ENCODE results near the gene TMEM255A.
"Not testable (repeated sequence)": the region's sequence is repeated elsewhere in the genome, so short reads cannot be mapped to it uniquely, and the experiment has no call there.

TMEM255A gene

GRCh38 chrX:120310861-120311726, at the start of gene TMEM255A:
Gene TMEM255A, minus strand, starts transcription at chrX:120311461. Its CDS starts 152 bp downstream, at chrX:120311309.
- no peak for DNase-seq

- DNase-seq: peak; percentile 33
Observed at GRCh38 chrX:120358737-120359456, 47.6 kb upstream of the TMEM255A start.

GRCh38 chrX:120357186-120357585, 45.9 kb upstream of the TMEM255A start:
- DNase-seq: no peak

- DNase-seq: no peak
Observed at GRCh38 chrX:120356084-120356483, 44.8 kb upstream of the TMEM255A start.

- no peak for DNase-seq
Observed at GRCh38 chrX:120350450-120351138, 39.3 kb upstream of the TMEM255A start.

- not testable (repeated sequence) for DNase-seq
Observed at GRCh38 chrX:120344566-120344965, 33.3 kb upstream of the TMEM255A start.

GRCh38 chrX:120336899-120337298, 25.6 kb upstream of the TMEM255A start:
- DNase-seq: no peak

GRCh38 chrX:120335289-120335688, 24.0 kb upstream of the TMEM255A start:
- DNase-seq: no peak

GRCh38 chrX:120334603-120335002, 23.3 kb upstream of the TMEM255A start:
- no peak for DNase-seq

GRCh38 chrX:120334151-120334550, 22.9 kb upstream of the TMEM255A start:
- no peak for DNase-seq

GRCh38 chrX:120332394-120332793, 21.1 kb upstream of the TMEM255A start:
- DNase-seq: no peak

GRCh38 chrX:120331116-120331515, 19.9 kb upstream of the TMEM255A start:
- no peak for DNase-seq

- DNase-seq: no peak
Observed at GRCh38 chrX:120321520-120322281, 10.4 kb upstream of the TMEM255A start.

GRCh38 chrX:120318411-120318810, 7.2 kb upstream of the TMEM255A start:
- no peak for DNase-seq

GRCh38 chrX:120316587-120317283, 5.5 kb upstream of the TMEM255A start:
- DNase-seq: no peak

GRCh38 chrX:120315776-120316175, 4.5 kb upstream of the TMEM255A start:
- DNase-seq: no peak

GRCh38 chrX:120311727-120312063, 434 bp upstream of the TMEM255A start:
- no peak for DNase-seq

GRCh38 chrX:120309873-120310705, 1.2 kb downstream of the TMEM255A start:
- no peak for DNase-seq

- peak; percentile 67 for DNase-seq
Observed at GRCh38 chrX:120308959-120309872, 2.0 kb downstream of the TMEM255A start.

- DNase-seq: no peak
Observed at GRCh38 chrX:120308558-120308957, 2.7 kb downstream of the TMEM255A start.
